SK-N-SH (cell line): ENCODE measurements around the gene EHMT2.

ENCODE experiments used
- CTCF ChIP-seq: fragments of 200-600 bp; sonication (generic); IDR thresholded peaks from 2 replicates; pipeline ENCODE4 v1.6.1; 2017; ENCODE audit warnings: antibody characterized with exemption, mild to moderate bottlenecking, moderate library complexity
- FOSL2 ChIP-seq: IDR thresholded peaks from 2 replicates; pipeline ENCODE4 v1.4.0; 2012; ENCODE audit warnings: low read depth, mild to moderate bottlenecking, moderate library complexity, borderline replicate concordance
- IRF3 ChIP-seq: fragments of 150-350 bp; IDR thresholded peaks from 2 replicates; pipeline ENCODE4 v1.6.1; 2016; ENCODE audit warnings: mild to moderate bottlenecking, low read depth, low read length
- MAX ChIP-seq: IDR thresholded peaks from 2 replicates; pipeline ENCODE4 v1.4.0; 2012; ENCODE audit warnings: low read depth
- PBX3 ChIP-seq: IDR thresholded peaks from 2 replicates; pipeline ENCODE4; 2012
- POLR2AphosphoS5 ChIP-seq: IDR thresholded peaks from 2 replicates; pipeline ENCODE4 v1.6.1; 2012; ENCODE audit warnings: low read depth, low read length
- RAD21 ChIP-seq: IDR thresholded peaks from 2 replicates; pipeline ENCODE4 v1.6.1; 2012; ENCODE audit warnings: mild to moderate bottlenecking, low read length
- REST ChIP-seq: IDR thresholded peaks from 2 replicates; pipeline ENCODE4 v1.6.1; 2012; ENCODE audit warnings: mild to moderate bottlenecking, low read depth, low read length, moderate library complexity
- TCF12 ChIP-seq: IDR thresholded peaks from 2 replicates; pipeline ENCODE4 v1.4.0; 2012
- USF1 ChIP-seq: IDR thresholded peaks from 2 replicates; pipeline ENCODE4 v1.4.0; 2012; ENCODE audit warnings: low read depth, borderline replicate concordance
- YY1 ChIP-seq: IDR thresholded peaks from 2 replicates; pipeline ENCODE4 v1.4.0; 2012; ENCODE audit warnings: low read depth, mild to moderate bottlenecking

- no peak for TF ChIP-seq CTCF
- TF ChIP-seq POLR2AphosphoS5, result peak; percentile 96
- TF ChIP-seq MAX, result peak; percentile 69; the same call in 1 of the 2 replicates
- TF ChIP-seq FOSL2, result peak; percentile 37; the same call in 1 of the 2 replicates
- peak; percentile 69 for TF ChIP-seq PBX3
- no peak for TF ChIP-seq RAD21
- no peak for TF ChIP-seq YY1
- TF ChIP-seq REST, result no peak
- peak; percentile 54; the same call in 1 of the 2 replicates for TF ChIP-seq IRF3
- 0 out of 2 replicates have a peak, but pooled peaks have one; percentile 18 for TF ChIP-seq TCF12
- TF ChIP-seq USF1, result peak; percentile 98
Measured at GRCh38 chr6:31862344-31863235, 34.9 kb downstream of the EHMT2 start, which contains the start of gene NEU1.
